GM15510 (cell line): ENCODE measurements around the gene ATP10B.

Experiments
- POLR2A ChIP-seq: IDR thresholded peaks from 3 replicates; pipeline ENCODE4 v1.6.1; 2011; ENCODE audit warnings: borderline replicate concordance; ENCODE audit not compliant: insufficient read length; ENCODE audit errors: extremely low read depth

The ATP10B gene

DNA sequence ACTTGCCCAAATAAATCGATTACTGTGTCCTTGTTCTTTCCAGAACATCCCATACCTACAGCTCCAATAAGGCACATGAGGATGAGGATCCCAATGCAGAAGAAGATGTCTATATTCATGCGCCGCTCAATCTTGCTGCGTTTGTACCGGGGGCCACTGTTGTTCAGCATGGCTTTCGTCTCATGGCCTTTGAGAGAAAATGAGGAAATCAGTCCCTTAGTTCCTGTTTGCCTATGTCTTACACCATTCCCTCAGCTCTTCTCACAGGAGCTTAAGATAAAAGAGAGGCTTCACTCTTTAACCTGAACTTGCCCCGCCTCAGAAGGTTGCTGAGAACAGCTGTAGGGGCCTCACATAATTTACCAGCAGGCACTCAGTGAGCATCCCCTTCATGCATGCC, 211.6 kb downstream of the ATP10B start:
- no peak for TF ChIP-seq POLR2A

DNA sequence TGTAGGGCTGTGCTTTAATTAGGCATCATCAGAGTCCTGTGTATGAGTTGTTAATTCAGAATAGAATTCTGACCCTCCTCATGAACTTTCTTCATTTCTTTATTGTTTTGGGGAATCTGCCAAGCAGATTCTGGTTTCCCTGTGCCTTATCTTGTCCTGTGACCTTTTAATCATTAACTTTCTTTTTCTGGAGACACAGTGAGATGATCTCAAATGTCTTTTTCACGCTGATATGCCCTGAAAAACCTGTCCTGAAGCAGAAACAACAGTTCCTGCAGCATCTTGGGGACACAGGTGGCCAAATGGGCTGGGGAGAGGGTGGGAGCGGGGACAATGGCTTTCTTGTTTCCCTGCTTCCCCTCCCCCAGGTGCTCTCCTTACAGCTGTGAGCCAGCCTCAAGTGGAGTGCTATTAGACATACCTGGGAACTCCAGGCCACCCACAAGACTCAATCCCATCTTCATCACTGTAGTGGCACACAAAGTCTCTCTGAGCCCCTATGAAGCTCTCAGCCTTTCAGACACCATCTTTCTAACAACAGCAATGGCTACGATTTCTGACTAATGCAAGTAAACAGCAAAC, 213.8 kb downstream of the ATP10B start:
- no peak for TF ChIP-seq POLR2A

DNA sequence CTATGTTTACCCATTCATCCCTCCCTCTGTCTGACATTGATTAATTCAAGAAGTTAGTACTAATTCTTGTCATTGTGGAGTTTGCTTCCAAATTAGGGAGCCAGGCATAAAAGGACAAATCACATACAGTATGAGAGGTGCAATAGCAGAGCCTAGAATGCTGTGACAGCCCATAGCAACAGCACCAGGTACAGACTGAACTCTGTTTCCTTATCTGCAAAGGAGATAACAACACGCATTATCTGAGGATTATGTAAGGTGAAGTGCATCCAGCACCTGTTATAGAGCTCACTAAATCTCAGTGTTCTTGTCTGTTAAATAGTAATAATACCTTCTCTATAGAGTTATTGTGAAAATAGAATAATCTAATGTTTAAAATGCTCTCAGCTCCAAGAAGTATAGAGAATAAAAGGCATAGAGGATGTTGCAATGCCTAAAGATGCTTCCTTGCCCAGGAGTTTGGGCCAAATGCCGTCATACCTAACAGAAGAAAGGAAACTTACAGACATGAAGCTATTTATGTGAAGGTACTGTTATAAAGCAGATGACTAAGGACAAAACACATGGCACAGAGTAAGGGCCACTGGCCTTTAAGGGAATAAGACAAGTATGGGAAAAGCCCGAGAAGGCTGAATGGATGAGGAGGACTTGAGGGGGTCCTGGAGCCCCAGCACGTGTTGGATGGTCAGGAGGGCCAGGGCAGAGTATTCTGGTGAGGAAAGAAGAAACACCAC, 214.5 kb downstream of the ATP10B start:
- no peak for TF ChIP-seq POLR2A

DNA sequence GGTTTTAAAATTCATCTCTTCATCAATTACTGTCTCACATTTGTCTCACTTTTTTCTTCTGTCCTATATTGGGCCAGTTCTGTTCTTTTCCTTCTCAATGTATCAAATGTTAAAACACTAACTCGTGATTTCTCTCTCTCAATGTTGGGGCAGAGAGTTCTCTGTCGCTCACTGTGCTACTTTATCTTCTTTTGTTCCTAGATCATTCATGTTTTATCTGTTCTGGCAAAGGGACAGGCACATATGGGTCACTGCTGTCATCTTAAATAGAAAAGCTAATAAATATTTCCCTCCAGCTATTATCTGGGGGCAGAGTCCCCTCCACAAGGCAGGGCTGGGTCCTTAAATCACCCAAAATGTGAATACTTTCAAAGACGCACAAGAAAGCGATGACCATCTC, 216.3 kb downstream of the ATP10B start:
- no peak for TF ChIP-seq POLR2A

DNA sequence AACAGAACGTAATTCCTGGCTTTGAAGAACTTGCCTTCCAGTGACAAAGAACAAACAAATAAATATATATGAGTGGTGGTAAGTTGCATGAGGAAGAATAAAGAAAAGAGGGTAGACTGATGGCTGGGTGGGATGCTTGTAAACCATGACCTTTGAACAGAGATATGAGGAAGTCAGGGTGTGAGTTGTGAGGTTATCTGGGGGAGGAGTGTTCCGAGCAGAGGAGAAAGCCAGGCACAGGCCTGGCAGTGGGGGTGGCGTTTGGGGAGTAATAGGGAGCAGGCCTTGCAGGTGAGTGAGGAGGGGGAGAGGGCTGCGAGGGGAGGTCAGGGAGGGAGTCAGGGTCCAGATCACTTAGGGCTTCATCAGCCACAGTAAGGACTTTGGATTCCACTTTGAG, 217.0 kb downstream of the ATP10B start:
- TF ChIP-seq POLR2A: no peak

GRCh38 chr5:160629003-160629402, 223.0 kb downstream of the ATP10B start:
- TF ChIP-seq POLR2A: no peak

DNA sequence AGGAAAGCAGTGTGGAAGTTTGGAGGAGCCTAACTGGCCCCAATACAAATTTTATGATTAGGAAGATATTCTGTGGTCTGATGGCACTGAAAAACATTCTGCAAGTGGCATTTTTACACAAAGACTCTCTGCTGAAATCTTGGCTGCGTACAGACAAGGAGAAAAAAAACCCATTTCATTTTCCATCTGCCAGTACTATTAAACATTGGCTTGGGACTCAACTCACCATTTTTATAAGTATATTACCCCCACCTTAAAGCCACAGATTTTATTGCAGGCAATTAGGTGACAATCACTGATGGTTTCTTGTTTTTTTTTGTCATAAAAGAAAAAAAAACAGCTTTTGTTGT, 223.4 kb downstream of the ATP10B start:
- no peak for TF ChIP-seq POLR2A

DNA sequence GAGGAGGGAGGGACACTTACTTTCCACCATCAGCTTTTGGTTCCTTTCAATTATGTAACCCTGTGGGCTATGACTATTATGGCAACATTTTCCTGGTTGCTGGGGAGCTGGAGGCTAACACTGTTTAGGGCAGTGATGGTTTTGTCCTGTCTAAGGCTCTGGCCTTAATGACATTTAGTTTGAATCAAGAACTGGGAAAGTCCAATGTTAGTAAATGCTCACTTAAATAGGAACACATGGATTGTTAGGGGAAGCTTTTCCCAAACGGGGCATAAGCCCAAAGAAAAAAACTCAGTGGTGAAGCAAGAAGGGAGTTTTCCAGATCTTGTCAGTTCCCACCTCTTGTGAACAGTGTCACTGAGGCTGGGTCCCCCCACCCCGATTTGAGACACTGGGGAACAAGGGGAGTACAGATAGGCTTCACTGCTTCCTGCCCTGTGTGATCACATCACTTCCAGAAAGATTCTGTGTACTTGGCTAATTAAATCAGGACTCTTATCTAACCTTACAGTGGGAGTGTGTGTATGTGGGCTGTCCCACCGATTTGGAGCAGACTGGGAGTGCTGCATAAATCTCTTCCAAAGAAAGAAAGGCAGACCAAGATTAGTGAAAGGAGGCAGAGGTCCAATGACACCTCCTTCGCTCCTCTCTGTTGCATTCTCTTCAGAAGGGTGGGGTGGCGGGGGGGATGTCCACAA, 223.9 kb downstream of the ATP10B start:
- no peak for TF ChIP-seq POLR2A

GRCh38 chr5:160626322-160626721, 225.7 kb downstream of the ATP10B start:
- TF ChIP-seq POLR2A: no peak

DNA sequence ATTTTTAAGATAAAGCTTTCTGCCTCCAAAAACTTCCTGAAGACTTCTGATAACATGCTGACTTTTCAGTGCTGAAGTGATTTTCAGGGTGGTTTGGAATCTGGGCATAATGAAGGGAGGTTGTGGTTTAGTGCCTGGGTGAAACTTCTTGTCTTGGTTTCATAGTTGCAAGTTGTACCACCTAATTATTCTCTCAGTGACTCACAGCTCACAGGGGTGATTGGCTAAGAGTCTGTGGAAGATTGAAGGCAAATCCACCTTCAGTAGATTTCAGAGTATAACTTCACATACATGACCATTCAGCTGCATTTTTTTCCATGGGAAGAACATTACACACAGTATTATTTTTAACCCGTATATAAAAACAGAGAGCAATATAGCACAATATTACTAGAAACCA, 230.5 kb downstream of the ATP10B start:
- no peak for TF ChIP-seq POLR2A

- no peak for TF ChIP-seq POLR2A
Observed at GRCh38 chr5:160620401-160620800, 231.6 kb downstream of the ATP10B start.

- no peak for TF ChIP-seq POLR2A
Observed at GRCh38 chr5:160619381-160619780, 232.6 kb downstream of the ATP10B start.

DNA sequence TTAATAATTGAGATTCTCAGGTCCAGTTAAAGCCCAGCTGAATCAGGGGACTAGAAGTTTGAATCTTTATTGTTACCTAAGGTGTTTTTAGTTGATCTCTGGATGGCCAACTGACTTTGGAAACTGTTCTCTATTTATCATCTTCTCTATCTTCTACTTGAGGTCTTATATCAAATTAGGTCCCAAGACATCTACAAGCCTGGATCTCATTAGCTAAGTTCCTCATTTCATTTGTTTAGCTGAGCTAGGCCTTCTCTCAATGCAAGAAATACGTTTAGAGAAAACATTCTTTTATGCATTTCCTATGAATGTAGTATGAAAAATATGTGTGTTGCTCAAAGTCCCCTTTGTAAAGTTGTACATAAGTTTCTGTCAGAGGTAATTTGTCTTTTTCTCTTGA, 233.7 kb downstream of the ATP10B start:
- no peak for TF ChIP-seq POLR2A

DNA sequence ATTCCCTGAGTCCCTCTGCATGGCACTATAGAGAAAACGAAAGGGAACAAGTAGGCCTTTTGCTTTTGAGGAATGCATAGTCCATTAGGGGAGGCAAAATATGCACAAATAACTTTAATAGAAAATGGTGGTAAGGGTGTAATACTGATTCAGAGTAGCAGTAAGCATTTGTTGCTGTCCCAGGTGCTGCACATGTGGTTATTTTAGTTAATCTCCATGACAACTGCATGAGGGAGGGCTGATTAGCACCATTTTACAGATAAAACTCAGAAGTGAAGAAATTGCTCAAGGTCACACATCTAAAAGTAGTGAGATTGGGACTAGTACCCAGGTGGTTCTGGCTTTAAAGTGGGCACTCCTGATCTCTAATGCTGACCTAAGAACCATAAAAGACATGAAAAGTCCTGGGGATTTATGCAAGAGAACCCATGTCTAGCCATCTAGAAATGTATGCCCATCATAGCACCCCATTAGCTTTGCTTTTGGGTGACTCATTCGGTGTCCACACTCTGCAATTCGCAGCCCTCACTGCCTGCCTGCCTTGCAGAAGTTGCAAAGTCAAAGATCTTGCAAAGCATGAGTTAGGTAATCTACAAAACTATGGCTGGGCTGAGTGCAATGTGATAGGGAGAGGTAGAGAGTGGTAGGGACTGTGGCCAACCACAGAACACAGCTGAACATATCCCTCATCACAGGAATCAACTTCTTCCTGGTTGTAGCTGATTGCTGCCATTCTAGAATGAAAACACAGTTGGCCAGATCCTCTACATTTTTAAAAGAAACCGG, 235.1 kb downstream of the ATP10B start:
- TF ChIP-seq POLR2A: no peak

- no peak for TF ChIP-seq POLR2A
Observed at GRCh38 chr5:160614136-160614535, 237.9 kb downstream of the ATP10B start.
